ENCODE results near the gene XPR1.

Gene XPR1

GRCh38 chr1:180933141-180933540 is 301.3 kb downstream of the XPR1 start:
- no peak for DNase-seq (ENCODE audit: low spot score)

DNA sequence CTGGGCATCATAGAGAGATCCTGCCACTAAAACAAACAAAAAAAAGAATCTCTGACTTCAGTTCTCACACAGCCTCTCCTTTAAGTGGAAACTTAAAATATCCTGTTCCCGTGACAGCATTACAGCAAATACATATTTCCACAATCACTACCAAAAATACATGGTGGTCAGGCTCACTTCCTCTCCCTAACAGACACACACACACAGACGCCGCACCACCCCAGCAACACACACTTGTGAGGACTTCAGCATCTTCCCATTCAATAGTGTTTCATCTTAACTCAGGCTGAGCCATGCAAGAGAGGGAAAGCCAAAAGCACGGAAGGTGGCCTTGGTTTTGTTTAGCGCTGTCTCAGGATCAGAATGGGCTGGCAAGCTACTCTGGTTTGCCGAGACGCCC is 302.7 kb downstream of the XPR1 start:
- no peak for DNase-seq (ENCODE audit: low spot score)

- peak; percentile 87 for DNase-seq (ENCODE audit: low spot score)
Observed at GRCh38 chr1:180935326-180936109, 303.7 kb downstream of the XPR1 start.

DNA sequence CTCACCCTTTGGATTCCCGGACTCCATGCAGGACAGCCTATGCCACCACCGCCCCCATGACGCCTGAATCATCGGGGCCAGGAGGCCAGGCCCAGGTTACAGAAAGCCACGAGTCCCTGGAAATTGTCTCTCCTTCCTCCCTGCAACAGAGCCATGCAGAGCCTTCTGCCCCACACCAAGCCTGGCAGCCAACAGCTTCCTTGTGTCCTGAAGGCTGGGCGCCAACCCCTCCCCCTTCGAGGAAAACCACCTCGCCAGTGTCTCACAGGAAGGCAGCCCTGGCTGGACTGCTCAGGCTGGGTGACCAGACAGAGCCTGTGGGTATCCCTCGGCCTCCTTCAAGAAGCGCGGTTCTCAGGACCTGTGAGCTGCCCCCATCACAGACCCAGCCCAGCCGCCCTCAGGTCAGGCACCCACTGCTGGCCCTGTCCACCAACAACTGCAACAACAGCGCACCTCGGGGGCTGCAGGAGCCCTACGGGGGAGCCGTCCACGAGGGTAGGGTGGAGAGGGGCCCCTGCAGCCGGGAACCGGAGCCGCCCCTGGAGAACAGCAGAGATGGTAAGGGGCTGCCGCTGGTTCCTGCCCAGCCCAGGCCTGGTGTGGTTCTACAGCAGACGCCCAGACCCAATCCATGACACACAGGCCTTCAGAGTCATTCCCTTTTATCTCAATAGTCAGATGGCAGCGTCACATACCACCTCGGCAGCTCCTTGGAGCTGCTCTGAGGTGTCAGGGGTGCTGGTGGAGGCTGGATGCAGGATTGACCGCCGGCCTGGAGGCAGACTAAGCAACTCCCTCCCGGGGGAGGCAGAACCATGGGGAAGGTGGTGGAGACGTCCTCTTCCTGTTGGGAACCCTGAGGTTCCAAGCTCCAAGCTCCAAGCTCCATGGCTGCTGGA is 304.5 kb downstream of the XPR1 start:
- DNase-seq (ENCODE audit: low spot score), result no peak

DNA sequence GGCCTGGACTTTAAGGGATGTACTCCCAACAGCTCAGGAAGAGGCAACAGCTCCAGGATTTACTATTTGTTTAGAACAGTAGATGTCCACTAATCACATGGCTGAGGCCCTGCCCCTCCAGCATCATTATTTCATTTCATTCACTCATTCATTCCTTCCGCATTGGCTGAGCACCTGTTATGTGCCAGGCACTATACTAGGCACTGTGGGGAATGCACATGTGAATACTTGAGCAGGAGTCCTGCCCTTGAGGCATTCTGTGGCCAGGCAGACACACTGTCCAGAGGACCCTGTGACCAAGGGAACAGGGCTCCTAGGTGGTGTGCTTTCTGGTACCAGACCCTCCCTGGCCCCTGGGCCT is 305.2 kb downstream of the XPR1 start:
- no peak for DNase-seq (ENCODE audit: low spot score)

DNA sequence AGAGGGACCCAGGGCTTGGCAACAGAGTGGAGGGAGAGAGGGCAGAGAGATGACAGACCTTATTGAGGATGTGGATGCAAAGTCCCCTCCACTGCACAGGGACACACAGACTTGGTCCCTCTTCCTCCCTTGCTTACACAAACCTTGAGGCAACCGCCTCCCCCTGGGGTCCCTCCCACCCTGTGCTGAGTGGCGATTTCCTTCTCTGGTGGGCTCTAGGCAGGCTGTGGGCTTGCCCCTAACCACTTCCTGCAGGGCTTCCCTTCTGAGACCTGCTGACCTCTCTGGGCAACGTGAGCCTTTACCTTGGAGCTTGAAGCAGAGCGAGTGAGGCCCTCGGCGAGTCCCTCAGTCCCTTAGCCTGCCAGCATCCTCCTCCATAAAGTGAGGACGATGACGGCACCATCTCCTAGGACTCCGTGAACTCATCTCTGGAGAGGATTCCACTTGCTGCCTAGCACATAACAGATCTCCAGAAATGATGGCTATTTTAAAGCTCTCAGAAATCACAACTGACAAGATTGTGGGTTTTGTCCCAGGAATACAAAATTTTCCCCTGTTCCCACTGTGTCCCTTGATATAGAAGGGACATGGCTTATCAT is 305.9 kb downstream of the XPR1 start:
- DNase-seq (ENCODE audit: low spot score), result no peak

- no peak for DNase-seq (ENCODE audit: low spot score)
Observed at GRCh38 chr1:180939073-180939710, 307.4 kb downstream of the XPR1 start.

DNA sequence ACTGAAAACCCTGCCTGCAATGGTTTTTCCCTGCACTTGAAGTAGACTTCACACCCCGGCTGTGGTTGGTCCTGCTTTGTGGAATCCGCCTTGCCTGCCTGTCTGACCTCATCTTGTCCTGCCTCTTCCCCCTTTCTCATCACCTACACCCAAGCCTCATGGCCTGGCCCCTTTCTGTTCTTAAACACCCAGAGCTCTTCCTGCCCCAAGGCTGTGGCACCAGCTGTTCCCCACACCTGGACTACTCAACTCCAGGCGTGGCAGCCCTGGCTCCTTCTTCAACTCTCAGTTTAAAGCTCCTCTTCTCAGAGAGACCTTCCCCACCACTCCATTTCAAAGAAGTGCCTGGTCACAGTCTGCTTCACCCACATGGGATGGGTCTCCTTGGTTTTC is 307.9 kb downstream of the XPR1 start:
- no peak for DNase-seq (ENCODE audit: low spot score)

Data from HuH-7 (cell line).